Stomach (tissue), 4 donors: ENCODE measurements around the gene IL17A.

Experiments used
- CTCF ChIP-seq, 7 experiments: fragments of 450-650 bp in 4 of 7; fragments of 200-600 bp in 3 of 7; sonication (generic) in 3 of 7; IDR thresholded peaks; one replicate each; pipeline ENCODE4 v1.5.1; 2016 to 2019; ENCODE audit warnings: antibody characterized with exemption in 7 of 7, control low read depth in 2 of 7, mild to moderate bottlenecking in 1 of 7
- EP300 ChIP-seq: sonication (generic); formaldehyde crosslinking; IDR thresholded peaks from one replicate; pipeline ENCODE4 v1.6.1; 2017; ENCODE audit warnings: antibody characterized with exemption
- POLR2A ChIP-seq, 4 donors: fragments of 450-650 bp; IDR thresholded peaks; one replicate each; pipeline ENCODE4 v1.6.1; 2016; ENCODE audit warnings: antibody characterized with exemption in 4 of 4, control low read depth in 2 of 4, mild to moderate bottlenecking in 1 of 4, moderate library complexity in 1 of 4
- POLR2AphosphoS5 ChIP-seq, 3 donors: sonication (generic); formaldehyde crosslinking; IDR thresholded peaks; one replicate each; pipeline ENCODE4 v1.6.1; 2016; ENCODE audit warnings: antibody characterized with exemption in 3 of 3

GRCh38 chr6:52164319-52165094, 21.7 kb upstream of the IL17A start:
- TF ChIP-seq CTCF (IDR thresholded peaks at IDR 0.05) (no peak), POLR2A (IDR thresholded peaks at IDR 0.05) (no peak), EP300 (no peak), POLR2AphosphoS5 (IDR thresholded peaks at IDR 0.05) (no peak)
